H9 (cell line): Measurements from ENCODE around the gene TMTC1. TPM values are rescaled to one million over a fixed set of nuclear protein-coding genes. Genes with fewer than 3 reads are reported as not detected.

Source experiments
- DNase-seq: peaks from one replicate; pipeline ENCODE4 v3.0.0-alpha.2; 2017
- H2AFZ ChIP-seq: one replicate; pipeline ENCODE4 v1.6.1; 2013; ENCODE audit warnings: mild to moderate bottlenecking, low read length, control low read depth, moderate library complexity
- H2AK5ac ChIP-seq: 2 replicates; pipeline ENCODE4 v1.6.1; 2013; ENCODE audit warnings: low read length, control low read depth, mixed read lengths; ENCODE audit not compliant: insufficient read length
- H2BK120ac ChIP-seq: one replicate; pipeline ENCODE4 v1.6.1; 2013; ENCODE audit warnings: low read depth, mild to moderate bottlenecking, low read length, control low read depth, inconsistent platforms; ENCODE audit not compliant: poor library complexity, severe bottlenecking
- H2BK12ac ChIP-seq: 2 replicates; pipeline ENCODE4 v1.6.1; 2013; ENCODE audit warnings: low read length, control low read depth, mixed read lengths, low read depth; ENCODE audit not compliant: insufficient read length
- H2BK15ac ChIP-seq: 2 replicates; pipeline ENCODE4 v1.6.1; 2013; ENCODE audit warnings: low read depth, low read length, control low read depth
- H2BK20ac ChIP-seq: one replicate; pipeline ENCODE4 v1.6.1; 2013; ENCODE audit warnings: low read depth, mild to moderate bottlenecking, low read length, control low read depth, inconsistent platforms; ENCODE audit not compliant: poor library complexity, severe bottlenecking
- H2BK5ac ChIP-seq: 2 replicates; pipeline ENCODE4 v1.6.1; 2013; ENCODE audit warnings: low read length, control low read depth, mixed read lengths; ENCODE audit not compliant: insufficient read length
- H3K14ac ChIP-seq: 2 replicates; pipeline ENCODE4 v1.6.1; 2013; ENCODE audit warnings: low read length, control low read depth; ENCODE audit not compliant: insufficient read depth
- H3K18ac ChIP-seq: 2 replicates; pipeline ENCODE4 v1.6.1; 2013; ENCODE audit warnings: low read depth, mild to moderate bottlenecking, mixed read lengths, low read length, control low read depth; ENCODE audit not compliant: insufficient read length
- H3K23ac ChIP-seq: 2 replicates; pipeline ENCODE4 v1.6.1; 2013; ENCODE audit warnings: low read length, control low read depth, mixed read lengths, low read depth; ENCODE audit not compliant: insufficient read length
- H3K23me2 ChIP-seq: 2 replicates; pipeline ENCODE4 v1.6.1; 2013; ENCODE audit warnings: low read depth, mild to moderate bottlenecking, mixed read lengths, low read length, control low read depth; ENCODE audit not compliant: insufficient read length, poor library complexity, severe bottlenecking
- H3K27ac ChIP-seq: 2 replicates; pipeline ENCODE4 v1.5.1; 2013; ENCODE audit warnings: low read length, control low read depth, mixed read lengths, low read depth; ENCODE audit not compliant: insufficient read length
- H3K27me3 ChIP-seq: 2 replicates; pipeline ENCODE4 v1.6.1; 2013; ENCODE audit warnings: low read length, control low read depth, inconsistent platforms; ENCODE audit not compliant: insufficient read depth
- H3K4ac ChIP-seq: 2 replicates; pipeline ENCODE4 v1.6.1; 2013; ENCODE audit warnings: low read depth, mild to moderate bottlenecking, control low read depth, inconsistent platforms, low read length, moderate library complexity
- H3K4me1 ChIP-seq: 2 replicates; pipeline ENCODE4 v1.6.1; 2013; ENCODE audit warnings: low read length, control low read depth, inconsistent platforms; ENCODE audit not compliant: insufficient read depth
- H3K4me2 ChIP-seq: 2 replicates; pipeline ENCODE4 v1.6.1; 2013; ENCODE audit warnings: low read length, control low read depth, mixed read lengths; ENCODE audit not compliant: insufficient read length, insufficient read depth
- H3K56ac ChIP-seq: 2 replicates; pipeline ENCODE4 v1.6.1; 2013; ENCODE audit warnings: low read depth, mild to moderate bottlenecking, mixed read lengths, low read length, control low read depth; ENCODE audit not compliant: insufficient read length
- H3K79me1 ChIP-seq: 2 replicates; pipeline ENCODE4 v1.6.1; 2013; ENCODE audit warnings: low read depth, mild to moderate bottlenecking, moderate library complexity, low read length, control low read depth, inconsistent platforms; ENCODE audit not compliant: insufficient read depth, poor library complexity, severe bottlenecking
- H3K79me2 ChIP-seq: 2 replicates; pipeline ENCODE4 v1.6.1; 2013; ENCODE audit warnings: low read length, control low read depth, inconsistent platforms; ENCODE audit not compliant: insufficient read depth
- H3K9ac ChIP-seq: 2 replicates; pipeline ENCODE4 v1.6.1; 2013; ENCODE audit warnings: low read length, control low read depth, mixed read lengths; ENCODE audit not compliant: insufficient read length; ENCODE audit errors: extremely low read depth
- H3K9me3 ChIP-seq: one replicate; pipeline ENCODE4 v1.6.1; 2013; ENCODE audit warnings: low read depth, low read length, inconsistent platforms; ENCODE audit not compliant: control insufficient read depth
- H3T11ph ChIP-seq: one replicate; pipeline ENCODE4 v1.6.1; 2013; ENCODE audit warnings: mild to moderate bottlenecking, low read length, control low read depth, inconsistent platforms
- H4K20me1 ChIP-seq: one replicate; pipeline ENCODE4 v1.6.1; 2013; ENCODE audit not compliant: control insufficient read depth, insufficient read length, insufficient read depth
- H4K5ac ChIP-seq: 2 replicates; pipeline ENCODE4 v1.6.1; 2013; ENCODE audit warnings: low read depth, mild to moderate bottlenecking, mixed read lengths, low read length, control low read depth; ENCODE audit not compliant: insufficient read length
- H4K8ac ChIP-seq: replicated peaks from 2 replicates; pipeline ENCODE4 v1.6.1; 2013; ENCODE audit warnings: low read length, control low read depth, mixed read lengths, low read depth; ENCODE audit not compliant: insufficient read length
- H4K91ac ChIP-seq: 2 replicates; pipeline ENCODE4 v1.6.1; 2013; ENCODE audit warnings: low read depth, mild to moderate bottlenecking, moderate library complexity, mixed read lengths, low read length, control low read depth; ENCODE audit not compliant: insufficient read length
- H3K27ac Mint-ChIP-seq, 3 experiments: 2 replicates in 2 of 3; 3 replicates in 1 of 3; pipeline ENCODE4 v1.8.0; 2020 to 2021; ENCODE audit warnings: mixed read lengths in 3 of 3, mild to moderate bottlenecking in 1 of 3, moderate library complexity in 1 of 3
- H3K27me3 Mint-ChIP-seq: 2 replicates; pipeline ENCODE4 v1.8.0; 2021; ENCODE audit warnings: low read depth, mild to moderate bottlenecking, moderate library complexity, mixed read lengths
- H3K36me3 Mint-ChIP-seq, 3 experiments: 2 replicates in 2 of 3; 3 replicates in 1 of 3; pipeline ENCODE4 v1.8.0; 2020 to 2021; ENCODE audit warnings: low read depth in 3 of 3, mixed read lengths in 3 of 3; ENCODE audit not compliant: insufficient read depth in 1 of 3
- H3K4me1 Mint-ChIP-seq, 2 experiments: 2 replicates each; pipeline ENCODE4 v1.8.0; 2020; ENCODE audit warnings: mixed read lengths in 2 of 2
- H3K4me3 Mint-ChIP-seq, 2 experiments: 2 replicates in 1 of 2; 3 replicates in 1 of 2; pipeline ENCODE4 v1.8.0; 2020 to 2021; ENCODE audit warnings: mild to moderate bottlenecking in 2 of 2, mixed read lengths in 2 of 2, moderate library complexity in 1 of 2
- H3K9me3 Mint-ChIP-seq, 2 experiments: 2 replicates in 1 of 2; 3 replicates in 1 of 2; pipeline ENCODE4 v1.8.0; 2020; ENCODE audit warnings: mild to moderate bottlenecking in 2 of 2, mixed read lengths in 2 of 2, moderate library complexity in 1 of 2
- WGBS: extraction: QIAGEN DNeasy Blood & Tissue Kit; methylation state at CpG from one replicate; pipeline ENCODE4 v1.1.7; 2013; ENCODE audit warnings: missing lambda C conversion rate, low lambda C conversion rate, mixed read lengths; ENCODE audit not compliant: insufficient read length; ENCODE audit errors: extremely low coverage; 5-methylcytosine and 5-hydroxymethylcytosine counted together
- total RNA-seq: library from RNA; stranded (reverse); gene quantifications from 2 replicates; pipeline ENCODE4 v1.2.1, GENCODE V29; 2021
- TF ChIP-seq, protein P1 (sequence below): fragments of 200-600 bp; sonication (generic); conservative IDR thresholded peaks from 3 replicates; pipeline ENCODE4 v1.8.0; 2021; ENCODE audit warnings: antibody characterized with exemption, mild to moderate bottlenecking

The TMTC1 gene
- total RNA-seq, 1 experiment from 2014 or later, result 16.1 TPM

DNA sequence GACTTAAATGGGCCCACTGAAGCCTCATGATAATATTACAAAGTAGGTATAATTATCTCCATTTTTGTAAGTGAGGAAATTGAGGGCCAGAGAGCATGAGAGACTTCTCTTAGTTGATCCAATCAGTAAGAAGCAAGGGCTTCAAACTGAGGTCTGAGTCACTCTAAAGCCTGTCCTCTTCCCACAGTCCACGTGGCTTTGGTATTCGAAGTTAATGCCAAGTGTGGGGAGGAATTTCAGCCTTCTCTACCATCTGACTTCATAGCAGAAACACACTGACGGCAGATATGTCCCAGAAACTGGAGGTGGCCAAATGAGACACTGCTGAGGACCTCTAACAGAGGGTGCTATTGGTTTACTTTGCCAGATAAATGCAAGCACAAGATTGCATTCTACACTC is 171.8 kb downstream of the TMTC1 start:
- H3K14ac ChIP-seq, result no peak overlapping the region
- no peaks in the 10 kb centered on the region for H3K9me3 ChIP-seq
- WGBS, result no CpG with 5 or more reads among the region's 3 CpGs
- no peaks in the 10 kb centered on the region for H3K27me3 ChIP-seq
- H2BK120ac ChIP-seq, result no peak overlapping the region
- H2BK12ac ChIP-seq, result no peak overlapping the region
- H2AK5ac ChIP-seq, result no peak overlapping the region
- H3K4me1 Mint-ChIP-seq, result peaks cover 9 to 15% of the 10 kb centered on the region in 2 experiments; a peak in 3 of 4 replicates
- no peak overlapping the region for H4K5ac ChIP-seq
- no peak overlapping the region for H4K91ac ChIP-seq
- H3K4me1 ChIP-seq, result no peaks in the 10 kb centered on the region; the same call in 1 of the 2 replicates
- no peak overlapping the region for H3K27ac ChIP-seq
- H3K23ac ChIP-seq, result no peak overlapping the region
- TF ChIP-seq, protein P1, sequence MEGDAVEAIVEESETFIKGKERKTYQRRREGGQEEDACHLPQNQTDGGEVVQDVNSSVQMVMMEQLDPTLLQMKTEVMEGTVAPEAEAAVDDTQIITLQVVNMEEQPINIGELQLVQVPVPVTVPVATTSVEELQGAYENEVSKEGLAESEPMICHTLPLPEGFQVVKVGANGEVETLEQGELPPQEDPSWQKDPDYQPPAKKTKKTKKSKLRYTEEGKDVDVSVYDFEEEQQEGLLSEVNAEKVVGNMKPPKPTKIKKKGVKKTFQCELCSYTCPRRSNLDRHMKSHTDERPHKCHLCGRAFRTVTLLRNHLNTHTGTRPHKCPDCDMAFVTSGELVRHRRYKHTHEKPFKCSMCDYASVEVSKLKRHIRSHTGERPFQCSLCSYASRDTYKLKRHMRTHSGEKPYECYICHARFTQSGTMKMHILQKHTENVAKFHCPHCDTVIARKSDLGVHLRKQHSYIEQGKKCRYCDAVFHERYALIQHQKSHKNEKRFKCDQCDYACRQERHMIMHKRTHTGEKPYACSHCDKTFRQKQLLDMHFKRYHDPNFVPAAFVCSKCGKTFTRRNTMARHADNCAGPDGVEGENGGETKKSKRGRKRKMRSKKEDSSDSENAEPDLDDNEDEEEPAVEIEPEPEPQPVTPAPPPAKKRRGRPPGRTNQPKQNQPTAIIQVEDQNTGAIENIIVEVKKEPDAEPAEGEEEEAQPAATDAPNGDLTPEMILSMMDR, result no peak
- H3K9ac ChIP-seq, result no peak overlapping the region
- H3K56ac ChIP-seq, result no peak overlapping the region
- H3K18ac ChIP-seq, result no peak overlapping the region
- DNase-seq, result no peak
- H2AFZ ChIP-seq, result no peak overlapping the region
- no peak overlapping the region for H2BK5ac ChIP-seq
- H3K4ac ChIP-seq, result no peak overlapping the region
- no peaks in the 10 kb centered on the region for H3K79me2 ChIP-seq
- no peaks in the 10 kb centered on the region for H3K27me3 Mint-ChIP-seq
- H3K27ac Mint-ChIP-seq, result peak overlapping the region in 1 of 3 experiments; percentile 38; a peak in 1 of 7 replicates
- H4K20me1 ChIP-seq, result no peaks in the 10 kb centered on the region
- no peak overlapping the region for H3K4me3 Mint-ChIP-seq
- no peak overlapping the region; the same call in 1 of the 2 replicates for H2BK15ac ChIP-seq
- H3T11ph ChIP-seq, result no peak overlapping the region
- H2BK20ac ChIP-seq, result no peak overlapping the region
- H3K36me3 Mint-ChIP-seq, result peaks cover 0 to 3% (median 3%) of the 10 kb centered on the region in 3 experiments; a peak in 1 of 7 replicates
- H4K8ac ChIP-seq, result no peak overlapping the region
- H3K79me1 ChIP-seq, result no peaks in the 10 kb centered on the region
- no peaks in the 10 kb centered on the region for H3K23me2 ChIP-seq
- no peaks in the 10 kb centered on the region for H3K9me3 Mint-ChIP-seq
- H3K4me2 ChIP-seq, result no peak overlapping the region
